Neural crest cell (in vitro differentiated cells): ENCODE data around the gene GPR161. TPM values are rescaled to one million over a fixed set of nuclear protein-coding genes. Genes with fewer than 3 reads are reported as not detected.
"Not testable (repeated sequence)": the region's sequence is repeated elsewhere in the genome, so short reads cannot be mapped to it uniquely, and the experiment has no call there.

Experiments used
- DNase-seq: peaks from one replicate; pipeline ENCODE4 v3.0.0; 2021; ENCODE audit warnings: low read depth, mixed read lengths, low spot score
- H3K27ac Mint-ChIP-seq: one replicate; pipeline ENCODE4 v1.8.0; 2021; ENCODE audit warnings: mild to moderate bottlenecking, mixed read lengths; ENCODE audit not compliant: unreplicated experiment
- H3K27me3 Mint-ChIP-seq: 2 replicates; pipeline ENCODE4 v1.8.0; 2021; ENCODE audit warnings: low read depth, mild to moderate bottlenecking, mixed read lengths
- H3K36me3 Mint-ChIP-seq: 2 replicates; pipeline ENCODE4 v1.8.0; 2021; ENCODE audit warnings: low read depth, mild to moderate bottlenecking, mixed read lengths
- H3K4me1 Mint-ChIP-seq: 2 replicates; pipeline ENCODE4 v1.8.0; 2021; ENCODE audit warnings: mixed read lengths
- H3K4me3 Mint-ChIP-seq: one replicate; pipeline ENCODE4 v1.8.0; 2021; ENCODE audit warnings: mild to moderate bottlenecking, mixed read lengths
- H3K9me3 Mint-ChIP-seq: 2 replicates; pipeline ENCODE4 v1.8.0; 2021; ENCODE audit warnings: mixed read lengths
- total RNA-seq: library from RNA; stranded (reverse); gene quantifications from 2 replicates; pipeline ENCODE4 v1.2.1, GENCODE V29; 2021
- TF ChIP-seq, protein P1 (sequence below): fragments of 200-600 bp; sonication (generic); conservative IDR thresholded peaks from 2 replicates; pipeline ENCODE4 v1.5.0; 2021; ENCODE audit warnings: antibody characterized with exemption, mild to moderate bottlenecking

The GPR161 gene
- total RNA-seq, 1 donor from 2014 or later, result 47.7 TPM

DNA sequence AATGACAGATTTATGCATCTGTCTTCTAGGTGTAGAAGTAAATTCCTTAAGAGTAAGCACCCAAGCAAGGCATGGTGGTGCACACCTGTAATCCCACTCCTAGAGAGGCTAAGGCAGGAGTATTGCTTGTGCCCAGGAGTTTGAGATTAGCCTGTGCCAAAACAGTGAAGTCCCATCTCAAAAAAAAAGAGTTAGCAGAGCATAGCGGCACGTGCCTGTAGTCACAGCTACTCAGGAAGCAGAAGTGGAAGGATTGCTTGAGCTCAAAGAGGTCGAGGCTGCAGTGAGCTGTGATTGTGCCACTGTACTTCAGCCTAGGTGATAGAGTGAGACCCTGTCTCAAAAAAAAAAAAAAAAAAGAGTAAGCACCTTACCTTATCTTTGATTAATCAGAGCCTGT, 26.9 kb upstream of the GPR161 start:
- no peak overlapping the region for H3K27ac Mint-ChIP-seq
- H3K27me3 Mint-ChIP-seq, result no peaks in the 10 kb centered on the region
- peaks cover 2% of the 10 kb centered on the region for H3K36me3 Mint-ChIP-seq
- DNase-seq, result no peak
- H3K4me3 Mint-ChIP-seq, result no peak overlapping the region
- TF ChIP-seq, protein P1, sequence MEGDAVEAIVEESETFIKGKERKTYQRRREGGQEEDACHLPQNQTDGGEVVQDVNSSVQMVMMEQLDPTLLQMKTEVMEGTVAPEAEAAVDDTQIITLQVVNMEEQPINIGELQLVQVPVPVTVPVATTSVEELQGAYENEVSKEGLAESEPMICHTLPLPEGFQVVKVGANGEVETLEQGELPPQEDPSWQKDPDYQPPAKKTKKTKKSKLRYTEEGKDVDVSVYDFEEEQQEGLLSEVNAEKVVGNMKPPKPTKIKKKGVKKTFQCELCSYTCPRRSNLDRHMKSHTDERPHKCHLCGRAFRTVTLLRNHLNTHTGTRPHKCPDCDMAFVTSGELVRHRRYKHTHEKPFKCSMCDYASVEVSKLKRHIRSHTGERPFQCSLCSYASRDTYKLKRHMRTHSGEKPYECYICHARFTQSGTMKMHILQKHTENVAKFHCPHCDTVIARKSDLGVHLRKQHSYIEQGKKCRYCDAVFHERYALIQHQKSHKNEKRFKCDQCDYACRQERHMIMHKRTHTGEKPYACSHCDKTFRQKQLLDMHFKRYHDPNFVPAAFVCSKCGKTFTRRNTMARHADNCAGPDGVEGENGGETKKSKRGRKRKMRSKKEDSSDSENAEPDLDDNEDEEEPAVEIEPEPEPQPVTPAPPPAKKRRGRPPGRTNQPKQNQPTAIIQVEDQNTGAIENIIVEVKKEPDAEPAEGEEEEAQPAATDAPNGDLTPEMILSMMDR, result no peak
- H3K4me1 Mint-ChIP-seq, result no peaks in the 10 kb centered on the region
- H3K9me3 Mint-ChIP-seq, result peaks cover 10% of the 10 kb centered on the region

DNA sequence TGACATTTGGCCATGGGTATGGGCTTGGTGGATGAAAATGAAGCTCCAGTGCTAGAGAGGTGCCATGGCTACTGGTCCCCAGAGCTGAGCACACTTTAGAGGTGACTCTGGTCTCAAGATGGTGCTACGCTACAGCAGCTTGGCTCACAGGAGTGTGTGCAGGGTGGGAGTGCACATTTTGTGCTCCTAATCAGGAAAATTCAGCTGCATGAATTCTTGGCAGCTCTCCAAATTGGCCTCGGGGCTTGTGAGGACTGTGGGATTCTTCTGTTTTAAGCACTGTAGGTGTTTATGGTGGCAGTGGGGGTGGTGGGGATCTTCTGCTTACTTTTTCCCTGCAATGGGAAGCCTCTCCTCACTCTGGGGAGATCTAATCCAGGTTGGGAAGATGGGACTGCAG, 24.7 kb upstream of the GPR161 start:
- Mint-ChIP-seq H3K9me3 (peaks cover 18% of the 10 kb centered on the region), H3K27me3 (no peaks in the 10 kb centered on the region), H3K36me3 (peaks cover 12% of the 10 kb centered on the region), H3K27ac (no peak overlapping the region), H3K4me1 (no peaks in the 10 kb centered on the region), H3K4me3 (no peak overlapping the region)
- DNase-seq, result no peak
- TF ChIP-seq, protein P1, result no peak

DNA sequence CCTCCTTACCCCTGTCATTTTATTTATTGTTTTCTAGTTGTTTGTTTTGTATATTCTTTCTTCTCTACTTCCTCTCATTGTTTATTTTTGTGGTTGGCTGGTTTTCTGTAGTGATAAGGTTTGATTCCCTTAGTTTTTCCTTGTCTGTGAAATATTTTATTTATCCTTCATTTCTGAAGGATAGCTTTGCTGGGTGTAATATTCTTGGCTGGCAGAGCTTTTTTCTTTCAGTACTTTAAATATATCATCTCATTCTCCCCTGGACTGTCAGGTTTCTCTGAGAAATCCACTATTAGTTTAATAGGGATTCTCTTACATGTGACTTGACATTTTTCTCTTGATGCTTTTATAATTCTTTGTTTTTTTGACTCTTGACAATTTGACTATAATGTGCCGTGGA, 23.2 kb upstream of the GPR161 start:
- Mint-ChIP-seq H3K36me3 (peaks cover 12% of the 10 kb centered on the region), H3K27me3 (no peaks in the 10 kb centered on the region), H3K4me3 (no peak overlapping the region), H3K4me1 (no peaks in the 10 kb centered on the region), H3K9me3 (peaks cover 23% of the 10 kb centered on the region), H3K27ac (no peak overlapping the region)
- TF ChIP-seq, protein P1, result no peak
- no peak for DNase-seq

DNA sequence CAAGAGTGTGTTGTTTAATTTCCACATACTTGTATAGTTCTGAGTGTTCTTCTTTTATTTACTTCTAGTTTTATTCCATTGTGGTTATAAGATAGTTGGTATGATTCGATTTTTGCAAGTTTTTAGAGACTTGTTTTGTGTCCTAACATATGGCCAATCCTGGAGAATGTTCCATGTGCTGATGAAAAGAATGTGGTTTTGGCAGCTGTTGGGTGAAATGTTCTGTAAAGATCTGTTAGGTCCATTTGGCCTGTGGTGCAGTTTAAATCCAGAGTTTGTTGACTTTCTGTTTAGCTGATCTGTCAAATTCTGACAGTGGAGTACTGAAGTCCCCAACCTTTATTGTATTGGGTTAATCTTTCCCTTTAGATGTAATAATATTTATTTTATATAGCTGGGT, 22.5 kb upstream of the GPR161 start:
- no peak overlapping the region for H3K27ac Mint-ChIP-seq
- no peaks in the 10 kb centered on the region for H3K27me3 Mint-ChIP-seq
- TF ChIP-seq, protein P1, result no peak
- H3K4me1 Mint-ChIP-seq, result no peaks in the 10 kb centered on the region
- peaks cover 12% of the 10 kb centered on the region for H3K36me3 Mint-ChIP-seq
- no peak for DNase-seq
- H3K4me3 Mint-ChIP-seq, result no peak overlapping the region
- peaks cover 23% of the 10 kb centered on the region for H3K9me3 Mint-ChIP-seq

DNA sequence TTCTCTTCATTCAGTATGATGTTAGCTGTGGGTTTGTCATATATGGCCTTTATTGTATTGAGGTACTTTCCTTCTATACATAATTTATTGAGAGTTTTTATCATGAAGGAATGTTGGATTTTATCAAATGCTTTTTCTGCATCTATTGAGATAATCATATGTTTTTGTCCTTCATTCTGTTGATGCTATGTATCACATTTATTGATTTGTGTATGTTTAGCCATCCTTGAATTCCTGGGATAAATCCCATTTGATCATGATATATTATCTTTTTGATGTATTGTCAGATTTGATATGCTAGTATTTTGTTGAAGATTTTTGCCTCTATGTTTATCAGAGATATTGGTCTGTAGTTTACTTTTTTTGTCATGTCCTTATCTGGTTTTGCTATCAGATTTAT, 20.9 kb upstream of the GPR161 start:
- Mint-ChIP-seq H3K4me3 (no peak overlapping the region), H3K4me1 (no peaks in the 10 kb centered on the region), H3K27ac (no peak overlapping the region), H3K9me3 (peaks cover 23% of the 10 kb centered on the region), H3K27me3 (no peaks in the 10 kb centered on the region), H3K36me3 (peaks cover 12% of the 10 kb centered on the region)
- TF ChIP-seq, protein P1, result no peak
- no peak for DNase-seq

DNA sequence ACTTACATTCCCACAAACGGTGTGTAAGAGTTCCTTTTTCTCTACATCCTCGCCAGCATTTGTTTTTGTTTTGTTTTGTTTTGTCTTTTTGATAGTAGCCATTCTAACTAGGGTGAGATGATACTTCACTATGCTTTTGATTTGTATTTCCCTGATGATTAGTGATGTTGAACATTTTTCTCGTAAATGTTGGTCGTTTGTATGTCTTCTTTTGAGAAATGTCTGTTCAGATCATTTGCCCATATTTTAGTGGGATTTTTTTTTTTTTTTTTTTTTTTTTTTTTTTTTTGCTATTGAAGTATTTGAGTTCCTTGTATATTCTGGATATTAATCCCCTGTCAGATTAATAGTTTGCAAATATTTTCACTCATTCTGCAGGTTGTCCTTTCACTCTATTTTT, 19.2 kb upstream of the GPR161 start:
- Mint-ChIP-seq H3K27me3 (no peaks in the 10 kb centered on the region), H3K9me3 (peaks cover 19% of the 10 kb centered on the region), H3K27ac (no peak overlapping the region), H3K4me3 (no peak overlapping the region), H3K4me1 (no peaks in the 10 kb centered on the region), H3K36me3 (peaks cover 12% of the 10 kb centered on the region)
- DNase-seq, result no peak
- TF ChIP-seq, protein P1, result no peak

DNA sequence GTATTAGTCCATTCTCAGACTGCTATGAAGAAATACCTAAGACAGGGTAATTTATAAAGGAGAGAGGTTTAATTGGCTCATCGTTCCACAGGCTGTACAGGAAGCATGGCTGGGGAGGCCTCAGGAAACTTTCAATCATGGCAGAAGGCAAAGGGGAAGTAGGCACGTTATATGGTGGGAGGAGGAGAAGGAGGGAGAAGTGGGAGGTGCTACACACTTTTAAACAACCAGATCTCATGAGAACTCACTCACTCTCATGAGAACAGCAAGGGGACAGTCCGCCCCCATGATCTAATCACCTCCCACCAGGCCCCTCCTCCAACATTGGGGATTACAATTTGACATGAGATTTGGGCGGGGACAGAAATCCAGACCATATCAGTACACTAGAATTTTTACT, 18.0 kb upstream of the GPR161 start:
- not testable (repeated sequence) for H3K27me3 Mint-ChIP-seq, H3K27ac Mint-ChIP-seq, H3K36me3 Mint-ChIP-seq, H3K4me1 Mint-ChIP-seq, H3K4me3 Mint-ChIP-seq, DNase-seq
- peaks cover 18% of the 10 kb centered on the region for H3K9me3 Mint-ChIP-seq
